Lower leg skin (tissue), 4 donors: Measurements from ENCODE around the gene DCAF11. TPM values are rescaled to one million over a fixed set of nuclear protein-coding genes. Genes with fewer than 3 reads are reported as not detected.

Source experiments
- DNase-seq, 2 donors: peaks; one replicate each; pipeline ENCODE4 v3.0.0-alpha.2; 2019; ENCODE audit warnings: low spot score in 2 of 2
- H3K4me3 ChIP-seq: fragments of 200-600 bp; sonication (generic); 2 replicates; pipeline ENCODE4 v1.5.1; 2017; ENCODE audit warnings: mild to moderate bottlenecking, low read depth; ENCODE audit not compliant: poor library complexity, severe bottlenecking
- POLR2A ChIP-seq, 2 donors: fragments of 450-650 bp; IDR thresholded peaks; one replicate each; pipeline ENCODE4 v1.6.1; 2016 to 2017; ENCODE audit warnings: antibody characterized with exemption in 2 of 2, mild to moderate bottlenecking in 1 of 2, moderate library complexity in 1 of 2
- WGBS, 2 donors: methylation state at CpG; one replicate each; pipeline ENCODE4 v1.1.5; 2018; 5-methylcytosine and 5-hydroxymethylcytosine counted together
- intact Hi-C: fragments of 100-400 bp; cut with DNase I; formaldehyde crosslinking; loops from one replicate; pipeline ENCODE4 v1.15.0; 2023; ENCODE audit warnings: low total_unique reads
- total RNA-seq, 4 donors: library from RNA; depleted of rRNA; stranded (reverse); fragments of >200 nt; gene quantifications; one replicate each; pipeline ENCODE4 v1.1.0, GENCODE V29; 2016
- TF ChIP-seq, protein P1 (sequence below), 3 donors: fragments of 450-650 bp; IDR thresholded peaks; one replicate each; pipeline ENCODE4 v1.5.1; 2016; ENCODE audit warnings: antibody characterized with exemption in 3 of 3, mild to moderate bottlenecking in 3 of 3, moderate library complexity in 2 of 3

The DCAF11 gene
- total RNA-seq, 4 donors from 2014 or later: 53.3 to 134 (median 64.3) TPM

DNA sequence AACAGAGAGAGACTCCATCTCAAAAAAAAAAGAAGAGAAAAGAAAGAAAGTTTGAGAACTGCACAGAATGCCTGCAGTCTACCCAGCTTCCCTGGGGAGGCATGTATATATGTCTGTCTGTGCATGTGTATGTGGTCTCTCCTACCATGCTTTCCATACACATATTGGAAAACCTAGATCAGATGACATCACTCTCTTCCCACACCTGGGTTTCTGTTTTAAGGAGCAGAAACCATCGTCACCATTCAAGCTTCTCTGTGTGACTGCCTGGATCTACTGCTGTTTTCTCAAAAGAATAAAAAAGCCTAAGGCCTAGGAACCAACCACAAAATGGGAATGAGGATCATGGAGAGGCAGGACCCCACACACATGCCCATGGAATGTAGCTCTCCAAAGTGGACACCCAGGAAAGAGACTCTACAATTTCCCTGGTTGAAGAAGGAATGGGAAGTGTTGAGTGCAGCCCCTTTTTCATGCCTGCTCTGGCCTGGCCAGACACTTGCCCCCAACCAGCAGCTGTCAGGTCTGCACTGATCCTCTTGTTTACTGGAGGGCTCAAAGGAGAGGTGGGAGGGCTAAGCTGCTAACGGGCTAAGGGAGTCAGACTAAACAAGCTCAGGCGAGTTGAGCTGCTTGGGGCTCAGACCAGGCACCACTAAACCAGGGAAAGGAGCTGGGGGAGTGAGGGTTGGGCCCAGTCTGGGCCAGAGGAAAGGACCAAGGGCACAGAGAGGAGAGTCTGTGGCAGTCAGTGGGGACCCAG lies 28.2 kb upstream of the DCAF11 start:
- intact Hi-C loops: no loop called here
- no peak for TF ChIP-seq POLR2A (IDR thresholded peaks at IDR 0.05)
- TF ChIP-seq, protein P1, sequence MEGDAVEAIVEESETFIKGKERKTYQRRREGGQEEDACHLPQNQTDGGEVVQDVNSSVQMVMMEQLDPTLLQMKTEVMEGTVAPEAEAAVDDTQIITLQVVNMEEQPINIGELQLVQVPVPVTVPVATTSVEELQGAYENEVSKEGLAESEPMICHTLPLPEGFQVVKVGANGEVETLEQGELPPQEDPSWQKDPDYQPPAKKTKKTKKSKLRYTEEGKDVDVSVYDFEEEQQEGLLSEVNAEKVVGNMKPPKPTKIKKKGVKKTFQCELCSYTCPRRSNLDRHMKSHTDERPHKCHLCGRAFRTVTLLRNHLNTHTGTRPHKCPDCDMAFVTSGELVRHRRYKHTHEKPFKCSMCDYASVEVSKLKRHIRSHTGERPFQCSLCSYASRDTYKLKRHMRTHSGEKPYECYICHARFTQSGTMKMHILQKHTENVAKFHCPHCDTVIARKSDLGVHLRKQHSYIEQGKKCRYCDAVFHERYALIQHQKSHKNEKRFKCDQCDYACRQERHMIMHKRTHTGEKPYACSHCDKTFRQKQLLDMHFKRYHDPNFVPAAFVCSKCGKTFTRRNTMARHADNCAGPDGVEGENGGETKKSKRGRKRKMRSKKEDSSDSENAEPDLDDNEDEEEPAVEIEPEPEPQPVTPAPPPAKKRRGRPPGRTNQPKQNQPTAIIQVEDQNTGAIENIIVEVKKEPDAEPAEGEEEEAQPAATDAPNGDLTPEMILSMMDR (IDR thresholded peaks at IDR 0.05): no peak
- H3K4me3 ChIP-seq: no peak overlapping the region
- 72 to 81% methylated on average over 3 of the region's 3 CpGs for WGBS, 2 donors
- no peak for DNase-seq

DNA sequence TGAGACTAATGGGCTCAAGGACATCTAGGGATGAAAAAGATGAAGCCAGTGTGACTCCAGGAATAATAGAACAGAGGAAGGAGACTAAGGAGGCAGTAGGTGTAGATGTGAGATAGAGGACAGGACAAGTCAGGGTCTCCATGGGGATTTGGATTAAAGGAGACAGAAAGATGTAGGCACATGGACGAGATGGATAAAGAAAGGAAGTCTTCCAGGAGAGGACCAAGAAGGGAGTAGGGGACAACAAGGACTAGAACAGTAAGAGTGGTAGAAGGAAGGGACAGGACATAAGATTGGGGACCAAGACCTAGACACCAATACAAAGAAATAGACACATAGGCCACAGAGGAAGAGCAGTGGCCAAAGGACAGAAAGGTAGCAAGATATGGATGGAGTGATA lies 27.6 kb upstream of the DCAF11 start:
- TF ChIP-seq, protein P1 (IDR thresholded peaks at IDR 0.05): no peak
- no peak for TF ChIP-seq POLR2A (IDR thresholded peaks at IDR 0.05)
- DNase-seq: no peak
- 83 to 91% methylated on average over 1 of the region's 1 CpG for WGBS, 2 donors
- no peak overlapping the region for H3K4me3 ChIP-seq
- intact Hi-C loops: no loop called here

DNA sequence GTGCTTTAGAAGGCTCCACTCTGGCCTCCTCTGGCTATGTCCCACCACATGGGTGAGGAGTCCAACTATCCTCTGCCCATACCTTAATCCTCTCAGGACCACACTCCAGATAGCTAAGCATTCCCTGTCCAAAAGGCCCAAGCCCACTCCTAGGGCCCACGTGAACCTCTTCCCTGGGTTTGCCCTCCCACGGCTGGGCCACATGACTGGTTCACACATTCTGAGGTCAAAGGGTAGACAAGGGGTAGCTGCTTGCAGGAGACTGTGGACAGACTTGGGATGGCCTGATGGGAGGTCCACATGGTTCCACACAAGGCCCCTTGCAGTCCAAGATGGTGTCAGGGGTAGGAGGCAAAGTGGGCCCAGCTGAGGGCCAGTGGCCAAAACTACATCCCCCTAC lies 26.5 kb upstream of the DCAF11 start:
- intact Hi-C loops: no loop called here
- WGBS, 2 donors: 75 to 90% methylated on average over 2 of the region's 2 CpGs
- no peak for DNase-seq
- H3K4me3 ChIP-seq: no peak overlapping the region
- TF ChIP-seq POLR2A (IDR thresholded peaks at IDR 0.05): no peak
- TF ChIP-seq, protein P1 (IDR thresholded peaks at IDR 0.05): no peak

DNA sequence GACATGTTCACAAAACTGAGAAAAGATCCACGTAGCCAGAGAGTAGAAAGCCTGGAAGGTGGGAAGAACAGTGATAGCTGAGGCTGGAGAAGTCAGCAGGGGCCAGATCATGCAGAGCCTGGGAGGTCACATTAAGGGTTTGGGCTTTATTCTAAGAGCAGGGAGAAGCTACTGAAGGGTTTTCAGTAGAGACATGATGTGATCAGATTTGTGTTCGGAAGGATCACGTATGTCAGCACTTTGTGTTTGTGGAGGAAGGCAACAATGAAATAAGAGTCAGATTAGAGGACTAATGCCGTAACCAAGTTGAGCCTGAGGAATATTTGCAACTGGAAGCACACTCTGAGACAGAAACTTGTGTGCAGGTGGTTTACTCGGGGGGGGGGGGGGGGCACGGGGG lies 24.7 kb upstream of the DCAF11 start:
- intact Hi-C loops: loop anchor here (10.0 kb wide), 1 partner anchor 75 kb away; no protein-coding TSS in a partner anchor
- TF ChIP-seq, protein P1 (IDR thresholded peaks at IDR 0.05): no peak
- H3K4me3 ChIP-seq: no peak overlapping the region
- WGBS, 2 donors: 84 to 90% methylated on average over 6 of the region's 6 CpGs
- no peak for DNase-seq

DNA sequence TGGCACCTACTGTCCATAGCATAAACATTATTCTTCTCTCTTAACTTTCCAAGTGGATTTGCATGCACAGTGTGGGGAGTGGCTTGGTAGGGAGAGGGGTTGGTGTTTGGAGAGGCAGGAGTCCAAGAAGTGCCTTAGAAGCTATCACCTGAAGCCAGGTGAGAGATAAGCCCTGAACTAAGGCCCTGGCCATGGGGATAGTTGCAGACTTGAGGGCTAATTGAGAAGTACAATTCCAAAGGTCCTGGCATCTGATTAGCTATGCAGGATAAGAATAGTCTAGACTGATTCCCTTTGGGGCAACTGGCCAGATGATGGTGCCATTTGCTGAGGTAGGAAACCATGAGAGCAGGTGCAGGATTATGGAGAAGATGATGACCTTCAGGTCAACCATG lies 22.5 kb upstream of the DCAF11 start:
- no peak for DNase-seq
- H3K4me3 ChIP-seq: no peak overlapping the region
- intact Hi-C loops: loop anchor here (10.0 kb wide), 1 partner anchor 77 kb away; no protein-coding TSS in a partner anchor
- no peak for TF ChIP-seq POLR2A (IDR thresholded peaks at IDR 0.05)
- TF ChIP-seq, protein P1 (IDR thresholded peaks at IDR 0.05): no peak
